Middle frontal gyrus (tissue), 1 donor: ENCODE measurements around the gene RUVBL2.
A peak's percentile ranks its signal among the peaks of the same experiment; 100 is the strongest.

Source experiments
- DNase-seq: peaks from one replicate; pipeline ENCODE4 v3.0.0-alpha.2; 2015; ENCODE audit warnings: low spot score; ENCODE audit errors: extremely low spot score

RUVBL2 gene

DNA sequence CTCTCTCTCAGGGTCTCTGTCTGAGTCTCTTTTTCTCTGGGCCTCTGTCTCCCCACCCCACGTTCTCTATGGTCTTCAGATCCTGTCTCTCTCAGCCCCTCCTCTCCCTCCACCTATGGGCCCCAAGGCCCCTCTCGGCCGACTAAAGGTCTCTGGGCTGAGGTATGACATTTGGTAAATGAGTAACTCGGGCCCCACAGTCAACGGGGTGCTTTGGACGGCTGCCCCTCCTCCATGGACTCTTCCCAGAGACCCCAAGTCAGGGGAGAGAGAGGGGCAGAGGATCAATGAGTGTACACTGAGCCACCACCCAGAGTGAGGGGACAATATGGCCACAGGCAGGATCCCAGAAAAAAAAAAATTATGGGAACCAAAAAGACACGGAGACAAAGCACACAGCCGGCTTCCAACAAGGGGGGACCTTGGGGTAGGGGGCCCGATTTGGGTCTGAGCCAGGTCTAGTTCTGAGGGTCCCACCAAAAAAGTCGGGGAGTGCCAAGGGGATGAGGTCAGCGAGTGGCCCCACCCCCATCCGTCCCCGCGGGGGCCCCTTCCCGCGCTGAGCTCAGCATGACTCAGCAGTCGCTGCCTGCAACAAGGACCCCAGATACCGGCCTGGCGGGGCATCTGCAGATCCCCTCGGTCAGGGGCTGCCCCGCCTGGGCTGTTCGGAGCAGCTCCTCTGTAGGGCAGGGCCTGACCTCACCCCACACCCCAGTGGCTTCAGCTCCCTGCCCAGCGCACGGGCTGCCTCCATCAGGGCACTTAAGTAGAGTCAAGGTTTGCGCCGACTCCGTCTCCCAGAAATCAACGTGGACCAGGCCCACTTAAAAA is 30.1 kb upstream of the RUVBL2 start:
- DNase-seq, result no peak

DNA sequence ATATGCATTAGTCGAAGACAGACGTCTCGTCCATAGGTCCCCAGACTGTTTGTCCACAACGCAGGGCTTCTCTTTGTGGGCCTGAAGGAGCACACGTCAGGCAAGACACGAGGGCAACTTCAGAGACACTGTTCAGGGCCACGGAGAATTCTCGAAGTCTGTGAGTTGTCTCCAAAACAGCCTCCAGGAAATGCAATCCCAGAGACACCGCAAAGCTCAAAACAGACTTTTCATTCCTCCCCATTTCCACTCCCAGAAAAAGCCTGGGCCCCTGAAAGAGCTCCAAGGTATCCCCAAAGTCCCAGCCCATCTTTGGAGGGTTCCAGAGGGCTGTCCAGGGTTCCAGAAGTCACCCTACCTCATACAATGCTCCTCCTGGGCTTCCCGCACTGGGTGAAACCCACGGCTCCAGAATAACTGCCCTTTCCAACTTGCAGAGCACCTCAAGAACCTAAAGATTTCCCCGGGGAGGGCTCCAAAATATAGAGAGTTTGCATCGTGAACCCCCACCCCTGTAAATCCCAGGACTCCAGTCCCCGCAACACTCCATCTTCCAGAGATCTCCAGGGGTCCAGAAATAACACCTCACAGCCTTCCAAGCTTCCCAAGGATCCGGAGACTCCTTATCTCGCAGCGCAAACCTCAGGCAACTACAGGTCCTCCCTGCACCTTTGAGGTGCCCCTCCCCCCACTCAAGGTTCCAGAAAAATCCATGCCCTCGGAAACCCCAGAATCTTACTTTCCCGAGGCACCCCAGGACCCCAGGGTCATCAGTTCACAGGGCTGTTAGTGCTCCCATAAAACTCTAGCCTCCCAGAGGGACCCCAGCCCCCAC is 29.3 kb upstream of the RUVBL2 start:
- no peak for DNase-seq

DNA sequence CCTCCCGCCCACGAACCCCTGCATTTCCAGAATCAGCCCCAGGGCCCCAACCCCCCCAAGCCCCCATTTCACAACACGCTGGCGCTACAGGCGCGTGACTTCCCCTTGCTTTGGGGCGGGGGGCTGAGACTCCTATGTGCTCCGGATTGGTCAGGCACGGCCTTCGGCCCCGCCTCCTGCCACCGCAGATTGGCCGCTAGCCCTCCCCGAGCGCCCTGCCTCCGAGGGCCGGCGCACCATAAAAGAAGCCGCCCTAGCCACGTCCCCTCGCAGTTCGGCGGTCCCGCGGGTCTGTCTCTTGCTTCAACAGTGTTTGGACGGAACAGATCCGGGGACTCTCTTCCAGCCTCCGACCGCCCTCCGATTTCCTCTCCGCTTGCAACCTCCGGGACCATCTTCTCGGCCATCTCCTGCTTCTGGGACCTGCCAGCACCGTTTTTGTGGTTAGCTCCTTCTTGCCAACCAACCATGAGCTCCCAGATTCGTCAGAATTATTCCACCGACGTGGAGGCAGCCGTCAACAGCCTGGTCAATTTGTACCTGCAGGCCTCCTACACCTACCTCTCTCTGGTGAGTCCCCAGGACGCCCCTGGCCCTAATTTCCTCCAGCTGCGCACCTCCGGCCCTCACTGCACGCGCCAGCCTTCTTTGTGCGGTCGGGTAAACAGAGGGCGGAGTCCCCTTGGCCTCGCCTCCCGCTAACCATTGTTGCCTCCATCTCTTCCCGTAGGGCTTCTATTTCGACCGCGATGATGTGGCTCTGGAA is 28.5 kb upstream of the RUVBL2 start, which contains the start of gene FTL:
Gene FTL, plus strand, starts transcription at position 270 of the 766 bp plus-strand sequence. Its CDS starts 199 bp downstream, at position 469.
- peak; percentile 95 for DNase-seq

DNA sequence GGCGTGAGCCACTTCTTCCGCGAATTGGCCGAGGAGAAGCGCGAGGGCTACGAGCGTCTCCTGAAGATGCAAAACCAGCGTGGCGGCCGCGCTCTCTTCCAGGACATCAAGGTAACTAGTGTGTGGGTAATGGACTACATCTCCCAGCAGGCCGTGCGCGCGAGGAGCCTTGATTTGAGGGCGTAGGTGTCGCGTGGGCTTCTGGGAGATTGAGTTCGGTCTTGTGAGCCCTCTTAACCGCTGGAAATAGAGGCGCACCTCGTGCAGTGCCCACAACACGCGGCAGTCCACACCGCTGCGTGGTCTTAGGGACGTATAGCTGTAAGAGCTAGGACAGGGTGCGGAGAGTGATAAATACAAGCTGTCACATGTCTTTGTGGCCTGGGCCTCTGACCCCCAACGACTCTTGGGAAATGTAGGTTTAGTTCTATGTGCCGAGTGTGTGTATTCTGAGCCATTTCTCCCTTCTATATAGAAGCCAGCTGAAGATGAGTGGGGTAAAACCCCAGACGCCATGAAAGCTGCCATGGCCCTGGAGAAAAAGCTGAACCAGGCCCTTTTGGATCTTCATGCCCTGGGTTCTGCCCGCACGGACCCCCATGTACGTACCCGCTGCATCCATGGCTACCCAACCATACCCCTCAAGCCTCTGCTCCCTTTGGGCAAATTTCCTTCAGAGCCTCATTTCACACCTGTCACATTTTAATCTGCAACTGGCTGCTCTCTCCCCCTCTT is 27.7 kb upstream of the RUVBL2 start:
- DNase-seq, result peak; percentile 78

DNA sequence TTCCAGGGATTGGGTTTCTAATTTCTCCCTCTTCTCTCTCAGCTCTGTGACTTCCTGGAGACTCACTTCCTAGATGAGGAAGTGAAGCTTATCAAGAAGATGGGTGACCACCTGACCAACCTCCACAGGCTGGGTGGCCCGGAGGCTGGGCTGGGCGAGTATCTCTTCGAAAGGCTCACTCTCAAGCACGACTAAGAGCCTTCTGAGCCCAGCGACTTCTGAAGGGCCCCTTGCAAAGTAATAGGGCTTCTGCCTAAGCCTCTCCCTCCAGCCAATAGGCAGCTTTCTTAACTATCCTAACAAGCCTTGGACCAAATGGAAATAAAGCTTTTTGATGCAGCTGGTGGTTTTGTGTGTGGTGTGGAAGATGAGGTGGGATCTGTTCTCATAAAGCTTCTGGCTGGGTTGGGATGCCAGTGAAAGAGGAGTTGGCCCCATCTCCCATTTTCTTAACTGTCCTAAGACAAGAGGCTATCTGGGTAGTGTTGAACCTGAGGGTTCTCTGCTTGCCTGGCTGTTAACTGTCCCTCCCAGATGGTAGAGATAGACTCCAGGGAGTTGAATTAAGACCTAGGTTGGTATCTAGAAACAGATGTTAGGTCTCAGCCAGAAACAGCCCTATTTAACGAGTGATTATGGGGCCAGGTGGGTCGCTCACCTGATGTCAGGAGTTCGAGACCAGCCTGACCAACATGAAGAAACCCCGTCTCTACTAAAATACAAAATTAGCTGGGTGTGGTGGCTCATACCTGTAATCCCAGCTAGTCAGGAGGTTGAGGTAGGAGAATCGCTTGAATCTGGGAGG is 26.9 kb upstream of the RUVBL2 start:
- no peak for DNase-seq

DNA sequence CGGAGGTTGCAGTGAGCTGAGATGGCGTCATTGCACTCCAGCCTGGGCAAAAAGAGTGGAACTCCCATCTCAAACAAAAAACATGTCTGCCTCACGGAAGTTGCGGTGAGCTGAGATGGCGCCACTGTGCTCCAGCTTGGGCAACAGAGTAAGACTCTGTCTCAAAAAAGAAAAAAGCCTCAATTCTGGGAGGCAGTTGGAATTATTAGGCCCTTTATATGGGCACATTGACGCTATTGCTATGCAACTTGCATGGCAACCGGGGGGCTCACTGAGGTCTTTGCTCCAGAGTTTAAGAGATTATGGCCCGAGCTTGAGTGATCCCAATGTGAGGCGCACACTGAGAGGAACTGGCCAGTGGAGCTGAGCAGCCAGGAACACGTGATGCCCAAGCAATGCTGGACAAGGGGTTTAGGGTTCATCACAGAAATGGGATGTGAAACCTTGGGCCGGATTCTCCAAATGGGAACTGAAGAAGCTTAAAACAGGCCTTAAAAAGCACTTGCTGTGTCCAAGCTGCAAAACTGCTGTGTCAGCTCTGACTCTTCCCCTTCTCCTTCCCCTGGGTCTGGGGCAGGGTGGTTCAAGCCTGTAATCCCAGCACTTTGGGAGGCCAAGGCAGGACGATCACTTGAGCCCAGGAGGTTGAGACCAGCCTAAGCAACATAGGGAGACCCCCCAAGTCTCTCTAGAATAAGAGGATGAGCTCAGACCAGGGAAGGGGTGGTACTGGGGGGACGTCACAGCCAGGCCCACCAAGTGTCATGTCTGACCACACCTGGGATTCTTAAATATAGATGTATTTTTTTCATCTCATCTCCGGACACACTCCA is 26.1 kb upstream of the RUVBL2 start:
- DNase-seq, result no peak

DNA sequence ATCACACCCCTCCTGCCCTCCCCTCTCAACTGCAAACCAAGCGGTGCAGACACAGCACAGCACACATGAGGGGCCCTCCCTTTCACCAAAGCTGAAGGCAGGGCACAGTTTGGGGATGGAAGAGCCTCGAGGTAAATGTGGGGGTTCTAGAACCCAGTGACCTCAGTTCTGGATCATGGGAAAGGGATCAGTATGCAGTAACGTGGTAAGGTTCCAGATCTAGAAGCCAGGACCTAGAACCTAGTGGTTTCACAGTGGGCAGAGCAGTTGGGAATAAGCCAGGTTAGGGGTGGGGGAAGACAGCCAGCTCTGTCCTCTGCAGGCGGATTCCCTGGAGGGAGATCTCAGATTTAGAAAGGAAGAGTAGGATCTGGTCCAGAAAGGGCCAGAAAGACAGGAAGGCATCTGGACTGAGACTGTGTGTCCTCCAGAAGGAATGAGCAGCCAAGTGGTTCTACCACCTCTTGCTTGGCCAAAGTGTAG is 25.5 kb upstream of the RUVBL2 start:
- no peak for DNase-seq

DNA sequence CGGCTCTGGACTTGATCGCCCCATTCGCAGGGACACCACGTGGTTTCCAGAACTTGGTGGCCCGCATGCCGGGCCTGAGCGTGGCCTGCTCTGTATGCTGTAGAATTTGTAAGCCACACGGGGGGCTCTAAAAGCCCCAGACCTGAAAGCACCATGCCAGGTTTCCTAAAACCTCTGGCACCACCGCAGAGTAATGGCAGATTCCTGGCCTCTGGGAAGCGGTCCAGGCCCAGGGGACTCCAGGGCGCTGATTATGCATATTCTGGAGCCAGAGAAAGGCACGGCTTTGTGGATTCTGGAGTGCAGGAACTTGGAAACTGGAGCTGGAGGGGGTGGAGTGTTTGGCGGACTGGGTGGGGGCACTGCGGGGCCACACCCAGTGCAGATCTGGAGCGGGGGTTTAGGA is 24.9 kb upstream of the RUVBL2 start:
- no peak for DNase-seq

DNA sequence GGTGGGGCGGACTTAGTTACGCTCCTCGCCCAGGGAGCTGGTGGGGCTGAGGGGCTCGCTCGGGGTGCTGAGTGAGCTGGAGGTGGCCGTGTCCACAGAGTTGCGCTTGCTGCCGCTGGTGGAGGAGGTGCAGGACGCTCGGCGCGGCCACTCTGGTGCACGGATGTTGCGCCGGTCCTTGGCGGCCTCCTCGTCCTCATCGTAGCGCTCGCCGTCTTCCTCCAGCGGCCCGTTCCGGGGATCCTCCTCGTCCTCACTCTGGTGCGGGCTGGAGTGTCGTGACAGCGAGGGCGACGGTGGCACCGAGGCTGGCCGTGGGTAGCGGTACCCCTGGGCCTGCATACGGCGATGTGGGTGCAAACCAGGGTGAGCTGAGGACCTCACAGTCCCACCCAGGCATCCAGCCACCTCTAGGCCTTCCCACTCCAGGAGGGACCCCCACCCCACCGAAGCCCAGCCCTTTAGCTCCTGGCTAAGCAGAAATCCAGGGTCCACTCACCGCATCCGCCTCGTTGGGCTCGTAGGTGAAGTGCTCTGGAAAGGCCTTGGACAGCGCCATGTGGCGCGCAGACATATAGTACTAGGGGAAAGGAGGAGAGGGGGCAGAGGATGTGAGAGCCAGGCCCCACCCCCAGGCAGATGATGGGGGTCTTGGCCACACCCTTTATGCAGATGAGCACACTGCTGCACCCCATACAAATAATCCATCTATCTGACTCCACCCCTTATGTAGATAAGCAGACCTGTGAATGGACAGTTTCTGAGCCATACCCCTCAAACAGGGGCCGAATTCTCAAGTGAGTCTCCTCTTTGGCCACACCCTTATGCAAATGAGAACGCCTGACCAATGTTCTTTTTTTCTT is 24.2 kb upstream of the RUVBL2 start:
- DNase-seq, result no peak

DNA sequence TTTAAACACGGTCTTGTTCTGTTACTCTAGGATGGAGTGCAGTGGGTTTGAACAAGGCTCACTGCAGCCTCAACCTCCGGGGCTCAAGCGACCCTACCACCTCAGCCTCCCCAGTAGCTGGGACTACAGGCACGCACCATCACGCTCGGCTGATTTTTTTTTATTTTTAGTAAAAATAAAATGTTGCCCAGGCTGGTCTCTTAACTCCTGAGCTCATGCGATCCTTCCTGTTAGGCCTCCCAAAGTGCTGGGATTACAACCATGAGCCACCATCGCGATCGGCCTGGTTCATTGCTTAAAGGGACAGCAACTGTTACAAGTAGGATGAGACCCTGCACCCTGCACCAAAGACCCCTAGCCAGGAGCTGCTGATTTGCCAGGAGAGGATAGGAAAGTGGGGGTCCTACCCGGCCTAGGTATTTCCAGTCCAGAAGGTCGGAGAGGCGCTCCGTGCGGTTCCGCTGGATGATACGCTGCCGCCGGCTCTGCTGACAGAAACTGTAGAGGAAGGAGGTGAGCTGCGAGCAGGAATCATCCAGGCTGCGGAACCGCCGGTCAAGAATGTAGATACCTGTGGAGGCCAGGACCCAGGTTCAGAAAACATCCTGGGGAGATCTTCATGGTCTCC is 23.4 kb upstream of the RUVBL2 start:
- no peak for DNase-seq

DNA sequence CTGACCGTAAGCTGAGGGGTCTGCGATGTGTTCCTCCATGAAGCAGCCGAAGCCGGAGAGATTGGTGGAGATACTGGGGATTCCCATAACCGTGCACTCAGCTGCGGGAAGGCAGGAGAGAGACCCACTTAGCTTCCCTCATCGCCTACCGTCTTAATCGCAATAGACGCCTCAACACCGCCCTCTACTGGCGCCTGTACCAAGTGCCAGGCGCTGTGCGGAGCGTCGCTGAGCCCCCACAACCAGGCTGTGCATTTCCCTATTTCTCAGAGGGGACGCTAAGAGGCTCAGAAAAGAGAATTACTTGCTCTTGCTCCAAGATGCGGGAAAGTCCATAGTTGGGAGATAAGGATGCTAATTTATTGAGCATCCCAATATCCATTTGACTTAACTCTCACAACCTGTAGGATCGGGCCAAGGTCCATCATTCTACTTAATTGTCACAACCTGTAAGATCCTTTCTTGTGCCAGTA is 22.7 kb upstream of the RUVBL2 start:
- DNase-seq, result peak; percentile 61

DNA sequence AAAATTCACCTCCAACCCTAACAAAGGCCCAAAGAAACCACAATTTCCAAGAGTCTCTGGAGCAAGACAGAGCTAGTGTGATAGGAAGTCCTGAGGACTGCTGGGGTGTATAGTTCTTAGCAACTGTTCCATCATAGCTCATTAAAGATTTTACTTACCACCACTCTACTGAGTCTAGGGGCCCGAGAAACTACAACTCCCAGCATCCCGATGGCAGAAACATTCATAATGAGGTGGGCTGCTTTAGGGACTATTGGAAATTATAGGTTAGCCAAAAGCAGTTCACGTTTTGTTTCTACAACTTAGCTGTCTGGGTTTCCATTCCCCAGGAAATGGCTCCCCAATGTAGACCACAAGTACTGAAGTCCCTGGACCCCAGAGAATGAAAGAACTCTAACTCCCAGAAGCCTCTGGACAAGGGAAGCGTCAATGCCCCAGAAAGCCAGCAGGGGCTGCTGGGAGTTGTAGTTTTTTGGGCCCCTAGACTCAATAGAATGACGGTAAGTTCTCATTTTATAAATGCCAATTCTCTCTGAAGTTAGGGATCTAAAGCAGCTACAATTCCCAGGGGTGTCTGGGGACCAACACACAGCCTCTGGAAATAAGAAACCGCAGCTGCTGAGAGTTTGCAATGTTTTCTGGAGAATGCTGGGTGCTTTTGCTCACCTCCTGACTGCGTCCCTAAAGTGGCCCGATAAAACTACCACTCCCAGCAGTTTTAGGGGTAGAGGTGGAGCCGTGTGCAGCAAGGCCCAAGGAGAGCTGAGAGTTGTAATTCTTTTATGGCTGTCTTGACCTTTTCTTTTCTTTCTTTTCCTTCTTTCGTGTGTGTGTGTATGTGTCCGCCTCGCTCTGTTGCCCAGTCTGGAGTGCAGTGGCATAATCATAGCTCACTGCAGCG is 17.5 kb upstream of the RUVBL2 start:
- DNase-seq, result no peak

DNA sequence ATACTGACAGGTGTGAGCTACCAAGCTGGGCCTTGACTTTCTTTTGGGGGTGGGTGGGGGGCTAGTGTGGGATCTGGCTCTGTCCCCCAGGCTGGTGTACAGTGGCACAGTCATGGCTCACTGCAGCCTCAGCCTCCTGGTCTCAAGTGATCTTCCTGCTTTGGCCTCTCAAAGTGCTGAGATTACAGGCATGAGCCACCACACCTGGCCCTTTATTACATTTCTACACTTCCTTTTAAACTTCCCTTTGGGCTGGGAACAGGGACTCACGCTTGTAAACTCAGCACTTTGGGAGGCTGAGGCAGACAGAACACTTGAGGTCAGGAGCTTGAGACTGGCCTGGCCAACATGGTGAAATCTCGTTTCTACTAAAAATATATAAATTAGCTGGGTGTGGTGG is 16.6 kb upstream of the RUVBL2 start:
- DNase-seq, result no peak

DNA sequence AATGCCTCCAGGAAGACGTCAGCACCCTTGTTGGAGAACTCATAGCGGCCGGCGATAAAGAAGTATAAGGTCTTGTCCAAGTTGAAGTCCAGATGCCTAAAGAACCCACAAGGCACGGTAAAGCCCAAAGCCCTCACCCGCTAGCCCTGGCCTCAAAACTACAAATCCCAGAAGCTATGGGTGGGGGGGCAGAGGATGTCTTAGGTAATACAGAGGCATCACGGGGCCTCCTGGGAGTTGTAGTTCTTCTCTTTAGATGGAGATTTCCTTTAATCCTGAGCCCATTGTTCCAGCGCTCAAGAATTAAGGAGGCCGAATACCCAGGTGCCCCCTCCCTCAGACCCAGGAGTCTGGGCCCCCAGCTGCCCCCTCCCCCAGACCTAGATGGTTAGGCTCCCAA is 11.4 kb upstream of the RUVBL2 start:
- DNase-seq, result no peak

DNA sequence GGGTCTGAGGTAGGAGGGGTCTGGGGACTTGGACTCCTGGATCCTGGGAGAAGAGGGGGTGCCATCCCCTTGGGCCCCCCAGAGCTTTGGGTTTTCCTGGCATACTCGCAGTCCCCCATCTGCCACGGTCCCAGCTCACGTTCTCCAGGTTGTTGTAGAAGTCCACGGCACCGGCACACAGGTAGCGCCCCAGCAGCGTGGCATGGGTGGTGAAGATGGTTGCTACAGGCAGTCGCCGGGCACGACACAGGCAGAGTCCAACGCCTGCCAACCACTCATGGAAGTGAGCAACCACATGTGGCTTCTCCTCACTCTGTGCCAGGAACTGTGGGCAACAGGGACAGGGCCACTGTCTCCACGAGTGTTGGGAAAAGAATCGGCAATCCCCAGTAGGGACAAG is 8.0 kb upstream of the RUVBL2 start:
- no peak for DNase-seq

DNA sequence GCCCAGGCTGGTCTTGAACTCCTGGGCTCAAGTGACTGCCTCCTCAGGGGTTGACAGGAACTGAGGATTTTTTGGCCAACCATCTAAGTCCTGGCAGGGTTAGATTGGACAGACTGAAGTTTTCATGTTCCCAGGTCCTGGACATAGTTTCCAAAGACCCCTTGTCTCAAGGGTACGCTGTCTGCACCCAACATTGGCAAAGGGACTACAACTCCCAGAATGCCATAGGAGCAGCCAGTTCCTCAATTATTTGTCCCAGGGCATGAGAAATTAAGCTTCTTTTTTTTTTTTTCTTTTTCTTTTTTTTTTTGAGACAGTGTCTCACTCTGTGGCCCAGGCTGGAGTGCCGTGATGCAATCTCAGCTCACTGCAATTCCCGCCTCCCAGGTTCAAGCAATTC is 7.5 kb upstream of the RUVBL2 start:
- DNase-seq, result no peak

DNA sequence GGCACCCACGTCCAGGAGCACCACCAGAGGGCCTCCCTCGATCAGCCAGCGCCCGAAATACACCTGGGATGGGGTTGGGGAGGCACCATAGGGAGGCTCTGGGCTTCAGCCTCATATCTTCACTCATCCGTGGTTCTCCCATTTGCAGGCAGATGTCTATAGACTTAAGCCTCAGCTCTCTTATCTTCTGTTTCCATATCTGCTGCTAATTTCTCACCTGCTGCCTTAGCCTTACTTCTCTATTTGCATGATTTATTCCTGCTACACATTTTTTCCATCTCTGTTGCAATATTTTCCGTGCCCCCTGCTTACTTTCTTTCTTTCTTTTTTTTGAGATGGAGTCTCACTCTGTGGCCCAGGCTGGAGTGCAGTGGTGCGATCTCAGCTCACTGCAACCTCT is 6.4 kb upstream of the RUVBL2 start:
- no peak for DNase-seq
